K562 treated with DMSO at 1 percent for 48 hours (cell line): Measurements from ENCODE around the gene XRN1. TPM values are rescaled to one million over a fixed set of nuclear protein-coding genes. Genes with fewer than 3 reads are reported as not detected.

ENCODE experiments used
- total RNA-seq: library from RNA; unstranded; fragments of 300-600 nt; gene quantifications from 2 replicates; pipeline ENCODE4 v1.2.3, GENCODE V29; 2022; ENCODE audit warnings: low replicate concordance; ENCODE audit errors: extremely low read depth

The XRN1 gene
- not detected in 2 replicates for total RNA-seq

GRCh38 chr3:142447852-142448823, at the start of gene XRN1:
Gene XRN1, minus strand, starts transcription at chr3:142448037. Its CDS starts 93 bp downstream, at chr3:142447944.

Other genes with a start within 250 kb of the XRN1 start
- not detected in 2 replicates for gene GK5, start 222.5 kb downstream of the XRN1 start, total RNA-seq
- not detected in 2 replicates for gene ATR, start 130.7 kb upstream of the XRN1 start, total RNA-seq
- not detected in 2 replicates for gene PLS1, start 148.4 kb upstream of the XRN1 start, total RNA-seq